SK-N-SH treated with all-trans-retinoic acid at 6 μM for 48 hours (cell line): ENCODE data around the gene GABPB2.

ENCODE experiments used
- ATAC-seq: fragments of 200-7000 bp; cut with Tn5 transposase; 3 replicates; pipeline ENCODE4 v1.9.1; 2020; ENCODE audit warnings: mild to moderate bottlenecking, moderate library complexity
- ARNTL ChIP-seq: fragments of 450-650 bp; formaldehyde crosslinking; IDR thresholded peaks from 2 replicates; pipeline ENCODE4 v1.5.0; 2020; ENCODE audit warnings: low read depth, mild to moderate bottlenecking, moderate library complexity, borderline replicate concordance
- BACH2 ChIP-seq: fragments of 250-450 bp; sonication (Bioruptor Pico); IDR thresholded peaks from 2 replicates; pipeline ENCODE4 v1.9.0; 2021; ENCODE audit warnings: mild to moderate bottlenecking, borderline replicate concordance
- CSDC2 ChIP-seq: fragments of 250-450 bp; sonication (Bioruptor Pico); IDR thresholded peaks from 2 replicates; pipeline ENCODE4 v1.5.0; 2020; ENCODE audit warnings: mild to moderate bottlenecking, moderate library complexity
- ESRRG ChIP-seq: fragments of 250-450 bp; sonication (Bioruptor Pico); IDR thresholded peaks from 2 replicates; pipeline ENCODE4 v1.6.1; 2021; ENCODE audit warnings: mild to moderate bottlenecking
- GLIS3 ChIP-seq: fragments of 250-450 bp; sonication (Bioruptor Pico); IDR thresholded peaks from 2 replicates; pipeline ENCODE4 v1.5.0; 2020; ENCODE audit warnings: mild to moderate bottlenecking, moderate library complexity
- ISL1 ChIP-seq: fragments of 250-450 bp; sonication (Bioruptor Pico); IDR thresholded peaks from 2 replicates; pipeline ENCODE4 v2.1.2; 2022; ENCODE audit warnings: mild to moderate bottlenecking, moderate library complexity
- OSR1 ChIP-seq: fragments of 250-450 bp; sonication (Bioruptor Pico); IDR thresholded peaks from 2 replicates; pipeline ENCODE4 v1.8.0; 2022; ENCODE audit warnings: moderate library complexity, mild to moderate bottlenecking, inconsistent platforms
- TCF4 ChIP-seq: fragments of 250-450 bp; sonication (Bioruptor Pico); IDR thresholded peaks from 2 replicates; pipeline ENCODE4 v1.8.0; 2021; ENCODE audit warnings: mild to moderate bottlenecking, moderate library complexity, borderline replicate concordance
- TOX ChIP-seq: fragments of 250-450 bp; sonication (Bioruptor Pico); IDR thresholded peaks from 2 replicates; pipeline ENCODE4 v1.8.0; 2021; ENCODE audit warnings: mild to moderate bottlenecking, moderate library complexity, borderline replicate concordance
- ZC3H10 ChIP-seq: fragments of 250-450 bp; sonication (Bioruptor Pico); IDR thresholded peaks from 2 replicates; pipeline ENCODE4 v1.5.1; 2021; ENCODE audit warnings: mild to moderate bottlenecking, moderate library complexity
- ZFP3 ChIP-seq: fragments of 250-450 bp; sonication (Bioruptor Pico); IDR thresholded peaks from 2 replicates; pipeline ENCODE4 v1.5.0; 2020; ENCODE audit warnings: mild to moderate bottlenecking, moderate library complexity
- ZFP30 ChIP-seq: fragments of 450-650 bp; formaldehyde crosslinking; IDR thresholded peaks from 2 replicates; pipeline ENCODE4 v1.5.0; 2022; ENCODE audit warnings: mild to moderate bottlenecking, moderate library complexity
- ZNF565 ChIP-seq: fragments of 450-650 bp; formaldehyde crosslinking; conservative IDR thresholded peaks from 2 replicates; pipeline ENCODE4 v1.5.0; 2020; ENCODE audit warnings: low read depth, mild to moderate bottlenecking, moderate library complexity
- ZNF70 ChIP-seq: fragments of 450-650 bp; formaldehyde crosslinking; IDR thresholded peaks from 2 replicates; pipeline ENCODE4 v1.5.0; 2020; ENCODE audit warnings: mild to moderate bottlenecking, moderate library complexity
- TF ChIP-seq, protein P1 (sequence below): fragments of 250-450 bp; sonication (Bioruptor Pico); IDR thresholded peaks from 2 replicates; pipeline ENCODE4 v1.5.1; 2021; ENCODE audit warnings: mild to moderate bottlenecking, moderate library complexity
- TF ChIP-seq, protein P2 (sequence below): fragments of 250-450 bp; sonication (Bioruptor Pico); IDR thresholded peaks from 2 replicates; pipeline ENCODE4 v1.5.1; 2020; ENCODE audit warnings: low read depth, mild to moderate bottlenecking, moderate library complexity
- TF ChIP-seq, protein P3 (sequence below): fragments of 250-450 bp; sonication (Bioruptor Pico); IDR thresholded peaks from 2 replicates; pipeline ENCODE4 v1.8.0; 2021; ENCODE audit warnings: low read depth, mild to moderate bottlenecking, moderate library complexity, borderline replicate concordance
- TF ChIP-seq, protein P4 (sequence below): fragments of 250-450 bp; sonication (Bioruptor Pico); IDR thresholded peaks from 2 replicates; pipeline ENCODE4 v1.8.0; 2020; ENCODE audit warnings: mild to moderate bottlenecking, moderate library complexity, borderline replicate concordance

GABPB2 gene

DNA sequence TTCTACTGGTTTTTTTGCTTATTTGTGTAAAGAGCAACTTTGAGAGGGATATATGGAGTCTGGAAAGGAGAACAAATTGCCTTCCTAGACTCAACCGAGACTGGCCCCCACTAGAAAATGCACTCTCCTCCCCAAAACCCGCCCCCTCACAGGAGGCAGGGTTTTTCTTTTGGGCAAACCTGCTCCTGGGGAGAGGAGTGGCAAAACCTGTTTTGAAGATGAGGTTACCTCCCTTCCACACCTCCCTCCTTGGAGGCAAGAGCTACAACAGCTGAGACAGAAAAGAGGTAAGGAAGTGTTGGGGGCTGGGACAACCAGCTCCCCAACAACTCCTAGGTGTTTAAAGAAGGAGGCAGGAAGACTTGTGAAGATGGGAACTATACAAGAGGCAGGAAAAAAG lies 34.2 kb upstream of the GABPB2 start, which contains the start of gene BNIPL (continued):
- TF ChIP-seq BACH2 (no peak), ARNTL (CRISPR knock-in tag) (no peak), CSDC2 (no peak), ISL1 (CRISPR knock-in tag) (no peak), ZNF70 (CRISPR knock-in tag) (no peak), OSR1 (no peak), TOX (CRISPR knock-in tag) (no peak)
- TF ChIP-seq, protein P1, sequence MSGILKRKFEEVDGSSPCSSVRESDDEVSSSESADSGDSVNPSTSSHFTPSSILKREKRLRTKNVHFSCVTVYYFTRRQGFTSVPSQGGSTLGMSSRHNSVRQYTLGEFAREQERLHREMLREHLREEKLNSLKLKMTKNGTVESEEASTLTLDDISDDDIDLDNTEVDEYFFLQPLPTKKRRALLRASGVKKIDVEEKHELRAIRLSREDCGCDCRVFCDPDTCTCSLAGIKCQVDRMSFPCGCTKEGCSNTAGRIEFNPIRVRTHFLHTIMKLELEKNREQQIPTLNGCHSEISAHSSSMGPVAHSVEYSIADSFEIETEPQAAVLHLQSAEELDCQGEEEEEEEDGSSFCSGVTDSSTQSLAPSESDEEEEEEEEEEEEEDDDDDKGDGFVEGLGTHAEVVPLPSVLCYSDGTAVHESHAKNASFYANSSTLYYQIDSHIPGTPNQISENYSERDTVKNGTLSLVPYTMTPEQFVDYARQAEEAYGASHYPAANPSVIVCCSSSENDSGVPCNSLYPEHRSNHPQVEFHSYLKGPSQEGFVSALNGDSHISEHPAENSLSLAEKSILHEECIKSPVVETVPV (CRISPR knock-in tag): no peak
- TF ChIP-seq, protein P2, sequence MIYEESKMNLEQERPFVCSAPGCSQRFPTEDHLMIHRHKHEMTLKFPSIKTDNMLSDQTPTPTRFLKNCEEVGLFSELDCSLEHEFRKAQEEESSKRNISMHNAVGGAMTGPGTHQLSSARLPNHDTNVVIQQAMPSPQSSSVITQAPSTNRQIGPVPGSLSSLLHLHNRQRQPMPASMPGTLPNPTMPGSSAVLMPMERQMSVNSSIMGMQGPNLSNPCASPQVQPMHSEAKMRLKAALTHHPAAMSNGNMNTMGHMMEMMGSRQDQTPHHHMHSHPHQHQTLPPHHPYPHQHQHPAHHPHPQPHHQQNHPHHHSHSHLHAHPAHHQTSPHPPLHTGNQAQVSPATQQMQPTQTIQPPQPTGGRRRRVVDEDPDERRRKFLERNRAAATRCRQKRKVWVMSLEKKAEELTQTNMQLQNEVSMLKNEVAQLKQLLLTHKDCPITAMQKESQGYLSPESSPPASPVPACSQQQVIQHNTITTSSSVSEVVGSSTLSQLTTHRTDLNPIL (CRISPR knock-in tag): no peak

DNA sequence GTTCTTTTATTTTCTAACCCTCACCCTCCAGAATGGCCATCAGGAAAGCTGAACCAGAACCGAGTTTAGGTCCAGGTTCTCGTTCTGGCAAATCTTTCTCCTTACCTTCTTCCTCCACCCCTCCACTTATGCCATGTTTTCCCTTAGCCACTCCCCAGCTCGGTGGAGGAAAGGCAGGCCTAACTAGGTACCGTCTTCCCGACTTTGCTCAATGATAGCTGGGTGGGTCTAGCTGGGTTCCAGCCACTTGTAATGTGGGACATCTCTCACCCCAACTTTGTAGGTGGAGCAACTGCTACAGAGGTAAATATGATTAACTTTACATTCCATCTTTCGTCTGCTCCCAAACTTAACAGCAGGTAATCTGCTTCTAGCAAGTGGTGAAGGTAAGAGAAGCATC lies 33.5 kb upstream of the GABPB2 start:
- no peak for ATAC-seq
- TF ChIP-seq, protein P3, sequence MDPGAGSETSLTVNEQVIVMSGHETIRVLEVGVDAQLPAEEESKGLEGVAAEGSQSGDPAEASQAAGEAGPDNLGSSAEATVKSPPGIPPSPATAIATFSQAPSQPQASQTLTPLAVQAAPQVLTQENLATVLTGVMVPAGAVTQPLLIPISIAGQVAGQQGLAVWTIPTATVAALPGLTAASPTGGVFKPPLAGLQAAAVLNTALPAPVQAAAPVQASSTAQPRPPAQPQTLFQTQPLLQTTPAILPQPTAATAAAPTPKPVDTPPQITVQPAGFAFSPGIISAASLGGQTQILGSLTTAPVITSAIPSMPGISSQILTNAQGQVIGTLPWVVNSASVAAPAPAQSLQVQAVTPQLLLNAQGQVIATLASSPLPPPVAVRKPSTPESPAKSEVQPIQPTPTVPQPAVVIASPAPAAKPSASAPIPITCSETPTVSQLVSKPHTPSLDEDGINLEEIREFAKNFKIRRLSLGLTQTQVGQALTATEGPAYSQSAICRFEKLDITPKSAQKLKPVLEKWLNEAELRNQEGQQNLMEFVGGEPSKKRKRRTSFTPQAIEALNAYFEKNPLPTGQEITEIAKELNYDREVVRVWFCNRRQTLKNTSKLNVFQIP (CRISPR knock-in tag): no peak
- TF ChIP-seq ARNTL (CRISPR knock-in tag): no peak
- no peak for TF ChIP-seq ZC3H10 (CRISPR knock-in tag)
- no peak for TF ChIP-seq BACH2
- TF ChIP-seq, protein P1 (CRISPR knock-in tag): no peak
- TF ChIP-seq ZFP30: no peak
- no peak for TF ChIP-seq ISL1 (CRISPR knock-in tag)
- TF ChIP-seq, protein P2 (CRISPR knock-in tag): no peak
- no peak for TF ChIP-seq OSR1
- no peak for TF ChIP-seq ZNF70 (CRISPR knock-in tag)

DNA sequence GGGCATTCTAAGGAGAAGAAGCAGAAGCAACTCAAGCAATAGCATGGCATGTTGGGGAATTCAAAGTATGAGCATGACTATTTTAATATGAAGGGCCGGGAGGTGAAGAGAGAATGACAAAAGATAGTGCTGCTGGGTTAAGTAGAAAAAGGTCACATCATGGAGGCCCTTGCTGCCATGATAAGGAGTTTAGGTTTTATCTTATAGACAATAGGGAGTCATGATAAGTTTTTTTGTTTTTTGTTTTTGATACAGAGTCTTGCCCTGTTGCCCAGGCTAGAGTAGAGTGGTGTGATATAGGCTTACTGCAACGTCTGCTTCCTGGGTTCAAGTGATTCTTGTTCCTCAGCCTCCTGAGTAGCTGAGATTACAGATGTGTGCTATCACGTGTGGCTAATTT lies 31.0 kb upstream of the GABPB2 start:
- ATAC-seq: no peak
- TF ChIP-seq BACH2 (no peak), ESRRG (CRISPR knock-in tag) (no peak), CSDC2 (no peak), ZFP3 (no peak), ZNF70 (CRISPR knock-in tag) (no peak), ISL1 (CRISPR knock-in tag) (no peak), GLIS3 (CRISPR knock-in tag) (no peak), TCF4 (CRISPR knock-in tag) (no peak), ZNF565 (CRISPR knock-in tag) (no peak)
- TF ChIP-seq, protein P4, sequence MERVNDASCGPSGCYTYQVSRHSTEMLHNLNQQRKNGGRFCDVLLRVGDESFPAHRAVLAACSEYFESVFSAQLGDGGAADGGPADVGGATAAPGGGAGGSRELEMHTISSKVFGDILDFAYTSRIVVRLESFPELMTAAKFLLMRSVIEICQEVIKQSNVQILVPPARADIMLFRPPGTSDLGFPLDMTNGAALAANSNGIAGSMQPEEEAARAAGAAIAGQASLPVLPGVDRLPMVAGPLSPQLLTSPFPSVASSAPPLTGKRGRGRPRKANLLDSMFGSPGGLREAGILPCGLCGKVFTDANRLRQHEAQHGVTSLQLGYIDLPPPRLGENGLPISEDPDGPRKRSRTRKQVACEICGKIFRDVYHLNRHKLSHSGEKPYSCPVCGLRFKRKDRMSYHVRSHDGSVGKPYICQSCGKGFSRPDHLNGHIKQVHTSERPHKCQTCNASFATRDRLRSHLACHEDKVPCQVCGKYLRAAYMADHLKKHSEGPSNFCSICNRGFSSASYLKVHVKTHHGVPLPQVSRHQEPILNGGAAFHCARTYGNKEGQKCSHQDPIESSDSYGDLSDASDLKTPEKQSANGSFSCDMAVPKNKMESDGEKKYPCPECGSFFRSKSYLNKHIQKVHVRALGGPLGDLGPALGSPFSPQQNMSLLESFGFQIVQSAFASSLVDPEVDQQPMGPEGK (CRISPR knock-in tag): no peak
- TF ChIP-seq, protein P3 (CRISPR knock-in tag): no peak
- TF ChIP-seq, protein P1 (CRISPR knock-in tag): no peak
